NCI-H524 (cell line): ENCODE data around the gene ASB16.
"Not testable (repeated sequence)": the region's sequence is repeated elsewhere in the genome, so short reads cannot be mapped to it uniquely, and the experiment has no call there.

Experiments
- DNase-seq, 2 experiments: peaks; one replicate each; lab custom pipeline; 2025; lab: John Stamatoyannopoulos, UW

Gene ASB16, protein sequence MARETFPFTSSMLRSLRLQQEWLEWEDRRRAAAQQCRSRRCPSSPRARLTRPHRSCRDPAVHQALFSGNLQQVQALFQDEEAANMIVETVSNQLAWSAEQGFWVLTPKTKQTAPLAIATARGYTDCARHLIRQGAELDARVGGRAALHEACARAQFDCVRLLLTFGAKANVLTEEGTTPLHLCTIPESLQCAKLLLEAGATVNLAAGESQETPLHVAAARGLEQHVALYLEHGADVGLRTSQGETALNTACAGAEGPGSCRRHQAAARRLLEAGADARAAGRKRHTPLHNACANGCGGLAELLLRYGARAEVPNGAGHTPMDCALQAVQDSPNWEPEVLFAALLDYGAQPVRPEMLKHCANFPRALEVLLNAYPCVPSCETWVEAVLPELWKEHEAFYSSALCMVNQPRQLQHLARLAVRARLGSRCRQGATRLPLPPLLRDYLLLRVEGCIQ

DNA sequence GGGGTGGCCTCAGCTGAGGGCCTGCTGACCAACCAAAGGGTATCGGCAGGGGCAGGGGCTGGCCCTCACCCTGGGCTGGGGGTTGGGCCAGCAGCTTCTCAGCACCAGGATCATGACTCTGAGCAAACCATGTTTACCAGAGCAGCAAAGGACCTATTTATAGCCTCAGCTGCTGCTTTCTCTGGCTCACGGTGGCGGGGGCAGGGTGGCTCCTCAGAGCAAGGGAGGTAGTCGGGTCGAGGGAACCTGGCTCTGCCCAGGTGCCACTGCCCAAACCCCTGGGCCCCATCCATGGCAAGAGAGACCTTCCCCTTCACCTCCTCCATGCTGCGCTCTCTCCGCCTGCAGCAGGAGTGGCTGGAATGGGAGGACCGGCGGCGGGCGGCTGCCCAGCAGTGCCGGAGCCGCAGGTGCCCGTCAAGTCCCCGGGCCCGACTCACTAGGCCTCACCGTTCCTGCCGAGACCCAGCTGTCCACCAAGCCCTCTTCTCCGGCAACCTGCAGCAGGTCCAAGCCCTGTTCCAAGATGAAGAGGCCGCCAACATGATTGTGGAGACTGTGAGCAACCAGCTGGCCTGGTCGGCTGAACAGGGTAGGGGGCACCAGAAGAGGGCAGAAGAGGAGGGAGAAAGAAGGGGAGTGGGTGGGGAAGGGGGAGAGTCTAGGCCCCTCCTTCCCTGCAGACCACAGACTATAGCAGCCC is at the start of gene ASB16:
Gene ASB16 (plus strand): TSS at position 206 of the 703 bp plus-strand sequence. CDS start 86 bp downstream, at position 292.
- no peak for DNase-seq

DNA sequence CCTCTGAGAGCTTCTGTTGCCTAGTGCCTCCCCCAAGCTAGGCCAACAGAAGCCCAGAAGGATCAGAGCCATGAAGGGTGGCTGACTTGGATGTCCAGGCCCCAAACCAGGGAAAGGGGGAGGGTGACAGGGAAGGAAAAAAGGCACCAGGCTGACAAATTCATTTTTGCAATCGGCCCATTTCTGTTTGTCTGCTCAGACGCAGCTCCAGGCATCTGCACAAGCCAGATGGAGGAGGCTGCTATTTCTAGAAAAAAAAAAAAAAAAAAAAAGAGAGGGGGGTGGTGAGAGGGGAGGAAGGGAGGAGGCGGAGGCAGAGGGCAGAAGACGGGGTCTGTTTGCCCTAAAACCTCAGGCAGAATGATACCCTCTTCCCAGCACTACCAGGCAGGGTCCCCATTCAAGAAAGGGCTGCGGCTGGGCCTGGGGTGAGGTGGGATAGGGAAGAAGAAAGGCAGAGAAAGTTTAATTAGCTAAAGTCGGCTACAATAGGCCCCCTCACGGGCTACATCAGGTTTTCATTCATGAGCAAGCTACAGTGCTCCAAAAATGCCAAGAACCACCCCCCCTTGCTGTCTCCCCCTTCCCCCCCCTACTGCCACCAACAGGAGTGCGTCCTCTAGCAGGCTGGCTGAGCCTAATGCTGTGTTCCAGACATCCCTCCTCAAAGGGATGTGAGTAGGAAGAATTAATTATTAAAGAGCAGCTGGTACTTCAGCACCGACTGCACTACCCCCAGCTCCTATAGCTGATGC is 49.5 kb upstream of the ASB16 start:
- peak; percentile 80 to 90 for DNase-seq

DNA sequence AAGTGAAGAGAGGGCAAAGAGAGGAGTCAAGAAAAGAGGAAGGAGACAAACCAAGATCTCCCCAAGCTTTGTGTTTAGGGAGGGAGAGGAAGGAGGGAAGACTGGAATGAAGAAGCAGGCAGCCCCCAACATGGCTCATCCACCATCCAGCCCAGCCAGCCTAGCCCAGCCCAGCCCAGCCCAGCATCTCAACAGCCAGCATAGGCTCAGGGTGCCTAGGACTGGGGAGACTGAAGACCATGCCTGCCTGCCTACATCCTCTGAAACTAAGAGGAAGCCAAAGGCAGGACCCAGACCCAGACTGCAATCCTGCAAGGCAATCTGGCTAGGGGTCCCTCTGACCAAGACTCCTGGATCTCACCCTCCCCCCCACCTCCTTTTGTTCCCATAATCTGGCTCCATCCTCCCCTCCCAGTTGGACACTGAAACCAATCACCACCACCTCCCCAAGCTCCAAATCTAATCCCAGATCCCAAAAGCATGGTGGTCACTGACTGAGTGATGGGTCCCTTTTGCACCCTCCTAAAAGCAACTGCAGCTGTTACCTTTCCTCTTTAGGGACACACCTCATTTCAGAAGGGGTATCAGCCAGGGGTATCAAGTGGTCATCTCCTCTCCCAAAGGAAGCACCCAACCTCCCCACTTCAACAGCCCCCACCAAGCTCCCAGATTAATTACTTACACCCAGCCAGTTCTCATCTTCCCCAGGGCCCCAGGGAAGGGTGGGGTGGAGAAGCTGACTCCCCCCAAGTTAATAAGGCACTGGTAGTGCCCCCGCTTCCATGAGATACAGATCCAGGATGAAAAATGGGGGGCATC is 48.3 kb upstream of the ASB16 start:
- no peak for DNase-seq

DNA sequence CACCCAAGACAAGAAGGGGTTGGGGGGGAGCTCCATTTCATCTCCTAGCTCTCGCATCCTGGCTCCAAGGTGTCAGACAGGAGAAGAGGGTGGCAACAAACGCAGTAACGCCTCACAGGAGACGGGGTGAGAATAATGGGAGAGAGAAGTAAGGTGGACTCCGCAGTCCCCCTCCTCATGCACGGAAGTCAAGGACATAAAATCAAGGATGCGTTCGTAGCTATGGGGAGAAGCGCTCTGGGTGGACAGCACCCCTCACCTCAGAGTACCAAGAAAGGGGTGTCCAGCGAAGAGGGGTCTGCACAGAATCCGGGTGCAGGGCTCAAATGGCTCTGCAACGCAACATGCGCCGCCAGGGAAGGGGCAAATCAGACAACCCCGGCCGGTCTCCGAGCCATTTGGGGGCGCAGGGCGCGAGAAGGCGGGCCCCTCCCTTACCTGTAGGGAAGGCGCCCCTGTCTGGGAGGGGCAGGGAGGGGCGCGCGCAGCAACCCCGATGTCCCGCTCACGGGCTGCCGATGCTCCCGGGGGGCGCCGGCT is 47.6 kb upstream of the ASB16 start:
- no peak for DNase-seq

DNA sequence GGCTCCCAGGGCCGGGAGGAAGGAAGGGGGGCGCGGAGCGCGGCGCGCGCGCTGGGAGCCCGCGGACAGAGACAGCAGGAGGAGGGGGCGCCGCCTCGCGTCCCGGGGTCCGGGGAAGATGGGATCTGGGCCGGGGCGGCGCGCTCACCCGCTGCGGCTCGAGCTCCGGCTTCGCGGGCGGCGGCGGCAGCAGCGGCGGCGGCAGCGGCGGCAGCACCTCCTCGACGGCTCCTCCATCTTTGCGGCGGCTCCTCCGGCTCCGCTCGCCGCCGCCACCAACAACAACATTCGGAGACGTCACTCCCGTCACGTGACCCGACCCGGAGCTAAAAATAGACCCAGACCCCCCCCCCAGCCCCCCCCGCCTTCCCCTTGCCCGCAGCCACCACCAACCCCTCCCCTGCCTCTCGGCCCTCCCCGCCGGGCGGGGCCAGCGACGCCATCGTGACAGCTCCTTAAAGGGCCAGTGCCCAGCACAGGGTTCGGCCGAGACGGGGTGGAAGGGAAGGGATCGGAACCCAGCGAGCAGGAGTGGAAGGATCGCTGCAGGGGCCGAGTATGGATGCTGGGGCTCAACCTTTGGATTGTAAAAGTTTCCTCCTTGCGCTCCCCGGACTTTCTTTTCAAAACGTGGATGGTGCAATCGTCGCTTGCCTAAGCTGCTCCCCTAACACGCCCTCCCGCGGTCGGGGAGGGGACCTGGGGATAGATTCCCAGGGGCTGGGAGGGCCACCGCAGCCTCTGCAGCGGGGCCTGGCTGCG is 47.0 kb upstream of the ASB16 start, which contains the start of gene HDAC5:
Gene HDAC5 (minus strand): TSS at position 286 of the 762 bp plus-strand sequence. CDS start 6,126 bp downstream, outside the sequence.
- DNase-seq = peak; percentile 95 to 97

DNA sequence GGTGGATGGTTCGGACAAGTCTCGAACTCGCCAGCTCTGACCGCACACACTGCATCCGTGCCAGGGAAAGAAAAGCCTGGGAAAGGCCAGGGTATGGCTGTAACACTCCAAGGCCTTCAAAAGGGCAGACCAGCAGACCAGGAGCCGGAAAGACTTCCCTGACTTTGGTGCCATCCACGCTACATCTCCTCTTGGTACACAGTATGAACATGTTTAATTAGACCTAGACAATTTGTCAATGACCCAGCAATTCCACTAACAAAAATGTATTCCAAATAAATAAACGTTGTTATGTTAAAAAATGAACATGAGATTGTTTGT is 46.4 kb upstream of the ASB16 start:
- DNase-seq = no peak

DNA sequence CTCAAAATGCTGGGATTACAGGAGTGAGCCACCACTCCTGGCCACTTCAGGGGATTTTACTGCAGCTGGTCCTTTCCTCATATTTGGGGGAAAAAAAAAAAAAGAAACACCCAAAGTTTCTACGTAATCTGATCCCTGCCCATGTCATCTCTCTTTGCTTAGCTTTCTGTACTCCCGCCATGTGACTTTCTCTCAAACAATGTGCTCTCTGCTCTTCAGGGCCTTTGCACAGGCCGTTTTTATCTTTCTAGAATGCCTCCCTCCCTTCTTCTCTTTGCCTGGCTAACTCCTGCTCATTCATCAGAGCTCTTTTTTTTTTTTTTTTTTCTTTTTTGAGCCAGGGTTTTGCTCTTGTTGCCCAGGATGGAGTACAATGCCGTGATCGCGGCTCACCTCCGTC is 42.1 kb upstream of the ASB16 start:
- DNase-seq = peak; percentile 60 to 87

DNA sequence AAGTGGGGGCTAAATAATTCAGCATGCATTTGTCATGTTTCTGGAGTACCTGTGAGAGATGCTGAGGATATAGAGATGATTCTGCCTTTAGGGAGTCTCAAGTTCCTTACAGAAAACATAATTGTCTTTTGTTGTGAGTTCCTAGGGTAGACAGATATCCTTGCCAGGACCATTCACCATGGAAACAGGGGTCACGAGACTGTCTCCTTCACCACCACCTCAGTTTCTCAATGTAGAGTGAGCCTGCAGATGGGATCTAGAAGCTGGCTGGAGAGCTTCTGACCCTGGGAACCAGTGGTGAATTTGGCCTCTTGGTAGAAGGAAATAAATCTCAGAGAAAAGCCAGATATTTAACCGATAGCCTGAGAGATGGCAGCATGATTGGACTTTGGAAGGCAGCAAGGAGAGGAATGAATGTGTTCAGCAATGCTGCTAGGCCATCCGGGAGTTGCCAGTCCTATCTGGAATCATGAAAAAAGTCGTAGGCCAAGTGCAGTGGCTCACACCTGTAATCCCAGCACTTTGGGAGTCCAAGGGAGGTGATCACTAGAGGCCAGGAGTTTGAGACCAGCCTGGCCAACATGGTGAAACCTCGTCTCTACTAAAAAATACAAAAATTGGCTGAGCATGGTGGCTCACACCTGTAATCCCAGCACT is 39.7 kb upstream of the ASB16 start:
- no peak for DNase-seq

DNA sequence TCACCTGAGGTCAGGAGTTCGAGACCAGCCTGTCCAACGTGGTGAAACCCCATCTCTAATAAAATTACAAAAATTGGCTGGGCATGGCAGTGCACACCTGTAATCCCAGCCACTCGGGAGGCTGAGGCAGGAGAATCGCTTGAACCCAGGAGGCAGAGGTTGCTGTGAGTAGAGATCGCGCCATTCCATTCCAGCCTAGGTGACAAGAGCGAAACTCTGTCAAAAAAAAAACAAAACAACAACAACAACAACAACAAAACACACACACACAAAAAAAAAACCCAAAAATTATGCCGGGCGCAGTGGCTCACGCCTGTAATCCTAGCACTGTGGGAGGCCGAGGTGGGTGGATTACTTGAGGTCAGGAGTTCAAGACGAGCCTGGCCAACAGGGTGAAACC is 39.1 kb upstream of the ASB16 start:
- not testable (repeated sequence) for DNase-seq

DNA sequence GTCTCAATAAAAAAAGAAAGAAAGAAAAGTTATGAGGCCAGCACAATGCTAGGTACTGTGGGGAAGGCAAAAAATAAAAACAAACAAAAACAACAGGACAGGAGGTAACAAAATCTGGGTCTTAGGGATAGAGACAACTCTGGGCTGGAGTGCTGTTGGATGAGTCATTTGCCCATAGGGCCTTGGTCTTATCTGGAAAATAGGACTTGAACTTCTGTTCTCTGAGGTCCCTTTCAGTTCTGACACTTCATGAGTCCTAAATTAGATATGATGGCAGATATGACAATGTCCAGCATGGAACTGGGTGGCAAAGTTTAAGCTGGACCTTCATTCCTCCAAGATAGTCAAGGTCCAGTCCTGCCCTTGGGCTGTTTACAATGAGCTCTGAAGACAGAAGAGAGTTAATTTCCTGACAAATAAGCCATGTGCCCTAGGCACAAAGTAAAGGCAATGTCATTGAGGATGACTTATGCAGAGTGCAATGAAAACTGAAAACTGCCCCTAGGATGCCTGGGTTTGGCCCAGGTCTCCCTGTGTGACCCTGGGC is 38.2 kb upstream of the ASB16 start:
- no peak for DNase-seq

DNA sequence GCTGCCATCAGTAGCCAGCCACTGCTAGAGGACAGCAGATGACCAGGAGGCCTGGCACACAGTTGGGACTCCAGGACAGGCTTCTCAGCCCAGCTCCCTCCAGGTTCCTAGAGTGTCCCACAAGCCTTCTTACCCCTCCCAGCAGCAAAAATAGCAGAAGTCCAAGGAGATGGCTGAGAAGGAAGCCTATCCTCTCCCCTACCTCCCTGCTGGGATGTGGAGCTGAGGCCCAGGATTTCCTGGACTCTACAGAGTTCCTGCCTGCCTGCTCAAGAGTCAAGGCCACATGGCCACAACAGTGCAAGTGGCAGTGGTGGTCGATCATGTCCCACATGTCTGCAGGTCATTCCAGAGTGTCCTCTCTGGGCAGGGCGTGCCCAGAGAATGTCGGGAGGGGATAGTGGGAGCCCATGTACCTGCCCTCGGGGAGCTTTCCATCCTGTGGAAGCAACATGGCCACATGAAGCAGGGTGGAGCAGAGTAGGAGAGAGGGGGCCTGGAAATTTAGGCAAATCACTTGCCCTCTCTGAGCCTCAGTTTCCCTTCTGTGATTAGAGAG is 36.5 kb upstream of the ASB16 start:
- no peak for DNase-seq

DNA sequence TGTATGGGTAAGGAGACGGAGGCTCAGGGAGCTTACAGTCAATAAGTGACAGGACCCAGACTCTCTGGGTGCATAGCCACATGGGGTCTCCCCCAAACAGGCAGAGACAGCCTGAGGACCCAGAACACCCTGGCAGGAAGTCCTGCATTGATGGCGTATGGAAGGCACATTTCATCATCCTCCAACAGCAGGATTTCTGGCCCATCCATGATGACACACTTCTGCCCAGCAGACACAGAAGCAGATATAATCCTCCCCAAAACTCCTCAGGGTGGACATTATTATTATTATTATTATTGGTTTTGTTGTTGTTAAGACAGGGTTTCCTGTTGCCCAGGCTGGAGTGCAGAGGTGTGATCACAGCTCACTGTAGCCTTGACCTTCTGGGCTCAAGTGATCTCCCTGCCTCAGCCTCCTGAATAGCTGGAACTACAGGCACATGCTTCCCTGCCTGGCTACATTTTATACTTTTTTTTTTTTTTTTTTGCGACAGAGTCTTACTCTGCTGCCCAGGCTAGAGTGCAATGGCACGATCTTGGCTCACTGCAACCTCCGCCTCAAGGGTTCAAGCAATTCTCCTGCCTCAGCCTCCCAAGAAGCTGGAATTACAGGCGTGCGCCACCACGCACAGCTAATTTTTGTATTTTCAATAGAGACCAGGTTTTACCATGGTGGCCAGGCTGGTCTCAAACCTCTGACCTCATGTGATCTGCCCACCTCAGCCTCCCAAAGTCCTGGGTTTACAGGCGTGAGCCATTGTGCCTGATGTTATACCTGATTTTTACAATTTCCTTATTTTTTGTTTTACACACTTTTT is 35.5 kb upstream of the ASB16 start:
- no peak for DNase-seq

DNA sequence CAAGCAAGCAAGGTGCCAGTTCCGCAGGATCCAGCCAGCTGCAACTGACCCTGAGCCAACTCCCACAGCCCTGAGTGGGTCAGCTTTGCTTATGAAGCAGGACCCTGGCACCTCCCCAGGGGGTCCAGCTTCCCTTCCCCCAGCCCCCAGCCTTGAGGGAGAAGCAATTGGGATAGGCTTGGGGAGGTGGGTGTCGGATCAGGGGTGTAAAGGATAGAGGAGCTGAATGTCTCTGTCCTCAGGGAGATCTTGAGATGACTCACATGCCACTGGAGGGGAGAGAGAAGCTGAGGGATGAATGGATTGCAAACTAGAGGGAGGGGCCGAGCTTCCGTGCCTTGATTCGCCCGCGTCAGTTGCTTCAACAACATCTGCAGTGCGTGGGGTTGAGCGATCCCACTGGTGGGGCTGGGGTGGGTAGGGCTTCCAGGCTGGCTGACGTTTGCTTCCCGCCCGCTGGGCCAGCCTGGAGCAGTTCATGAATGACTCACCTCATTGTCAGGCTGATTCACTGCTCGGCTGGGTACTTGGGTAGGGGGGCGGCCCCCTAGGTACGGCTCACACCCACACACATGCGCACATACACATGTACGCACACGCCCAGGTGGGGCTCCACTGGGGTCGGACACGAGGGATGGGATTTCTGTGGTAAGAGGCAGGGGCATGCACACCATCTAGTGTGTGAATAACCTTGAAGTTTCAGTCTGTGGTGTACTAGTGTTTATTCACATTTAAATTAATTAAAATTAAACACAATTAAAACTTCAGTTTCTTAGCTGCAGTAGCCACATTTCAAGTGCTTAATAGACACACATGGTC is 32.4 kb upstream of the ASB16 start:
- peak in 1 of 2 experiments; percentile 27 for DNase-seq

DNA sequence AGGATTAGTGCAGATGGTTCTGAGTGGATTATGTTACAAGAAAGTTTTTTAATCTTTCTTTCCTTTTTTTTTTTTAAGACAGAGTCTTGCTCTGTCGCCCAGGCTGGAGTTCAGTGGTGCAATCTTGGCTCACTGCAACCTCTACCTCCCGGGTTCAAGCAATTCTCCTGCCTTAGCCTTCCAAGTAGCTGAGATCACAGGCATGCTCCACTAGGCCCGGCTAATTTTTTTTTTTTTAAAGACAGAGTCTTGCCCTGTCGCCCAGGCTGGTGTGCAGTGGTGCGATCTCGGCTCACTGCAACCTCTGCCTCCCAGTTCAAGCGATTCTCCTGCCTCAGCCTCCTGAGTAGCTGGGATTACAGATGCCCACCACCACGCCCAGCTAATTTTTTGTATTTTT is 26.6 kb upstream of the ASB16 start:
- not testable (repeated sequence) for DNase-seq

DNA sequence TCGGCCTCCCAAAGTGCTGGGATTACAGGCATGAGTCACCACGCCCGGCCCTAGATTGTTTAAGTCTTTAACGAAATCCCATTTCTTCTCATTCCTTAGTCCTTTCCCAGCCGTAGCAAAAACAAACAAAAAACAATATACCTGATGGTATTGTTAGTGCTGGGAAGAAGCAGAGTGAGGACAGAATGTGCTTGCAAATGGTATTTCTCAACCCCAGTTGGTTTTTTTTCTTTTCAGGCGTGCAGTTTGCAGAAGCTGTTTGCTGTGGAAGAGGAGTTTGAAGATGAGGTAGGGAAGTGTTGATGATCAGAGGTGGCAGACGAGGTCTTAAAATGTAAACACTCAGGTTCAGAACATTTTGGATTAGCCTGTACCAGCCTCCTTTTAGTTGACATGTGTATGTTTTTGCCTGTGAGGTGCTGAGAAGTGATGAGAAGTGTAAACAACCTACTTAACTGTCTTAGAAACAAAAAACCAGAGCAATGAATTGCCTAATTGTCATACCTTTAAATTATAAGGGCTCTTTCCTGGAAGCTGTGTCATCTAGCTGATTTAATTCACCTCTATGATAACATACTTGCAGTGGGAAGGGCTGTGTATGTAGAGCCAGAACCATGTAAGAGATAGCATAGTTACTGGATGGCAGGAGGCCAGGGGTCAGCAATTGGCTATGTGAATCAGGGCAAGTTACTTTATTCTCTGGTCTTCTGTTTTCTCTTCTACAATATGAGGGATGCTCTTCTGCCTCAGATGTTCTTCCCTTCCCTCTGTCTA is 25.4 kb upstream of the ASB16 start:
- no peak for DNase-seq

DNA sequence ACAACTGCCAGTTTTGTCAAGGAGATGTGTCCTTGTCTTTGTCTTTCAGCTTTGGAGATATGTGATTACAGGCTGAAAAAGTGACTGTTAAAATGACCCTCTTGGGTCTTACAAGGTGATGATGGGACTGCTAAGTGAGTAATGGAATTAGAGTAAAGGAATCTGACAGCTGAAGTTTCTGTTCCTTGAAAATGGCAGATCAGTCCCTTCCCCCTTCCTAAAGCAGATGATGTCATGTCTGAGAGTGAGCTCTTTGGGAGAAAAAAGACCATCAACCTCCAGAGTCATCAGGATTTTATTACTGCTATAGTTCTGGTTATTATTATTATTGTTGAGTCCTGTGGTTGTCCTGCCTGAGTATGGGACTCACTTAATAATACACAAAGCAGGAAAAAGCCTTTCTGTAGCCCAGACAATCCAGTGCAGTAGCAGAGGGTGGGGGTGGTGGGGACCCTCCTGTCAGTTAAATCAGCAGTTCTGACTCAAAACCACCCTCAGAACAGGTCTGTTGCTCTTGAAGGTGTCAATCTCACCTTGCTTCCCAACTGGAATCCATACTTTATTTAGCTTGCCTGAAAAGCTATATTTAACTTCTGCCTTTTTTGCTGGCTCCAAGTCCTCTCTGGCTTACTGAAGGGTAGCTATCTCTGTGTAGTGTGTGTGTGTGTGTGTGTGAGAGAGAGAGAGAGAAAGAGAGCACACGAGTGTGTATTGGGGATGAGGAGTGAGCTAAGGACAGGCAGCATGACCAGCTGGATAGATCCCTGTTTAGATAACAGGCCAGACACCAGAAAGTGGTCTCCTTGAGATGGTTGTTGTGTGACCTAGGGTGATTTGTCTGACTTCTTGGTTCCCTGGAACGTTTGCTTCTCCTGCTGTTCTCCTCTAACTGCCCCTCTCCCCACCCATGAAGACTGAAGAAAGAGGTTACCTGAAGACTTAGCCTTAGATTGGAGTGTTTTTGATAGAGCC is 23.8 kb upstream of the ASB16 start:
- DNase-seq = no peak
